SU-DHL-6 (cell line): ENCODE measurements around the gene AFF4.

Experiments
- H2AFZ ChIP-seq: fragments of 200-600 bp; sonication (generic); 2 replicates; pipeline ENCODE4 v1.6.1; 2014; ENCODE audit warnings: low read depth, mild to moderate bottlenecking, moderate library complexity, mixed read lengths, antibody characterized with exemption, low read length; ENCODE audit not compliant: severe bottlenecking
- H3F3A ChIP-seq: fragments of 200-600 bp; shearing (Covaris generic); 2 replicates; pipeline ENCODE4 v1.6.0; 2016; ENCODE audit warnings: antibody characterized with exemption, mild to moderate bottlenecking; ENCODE audit not compliant: insufficient read depth
- H3K27ac ChIP-seq: fragments of 200-600 bp; sonication (generic); 2 replicates; pipeline ENCODE4 v1.5.1; 2016; ENCODE audit warnings: low read depth, mild to moderate bottlenecking, low read length, moderate library complexity, mixed read lengths
- H3K27me3 ChIP-seq: fragments of 200-600 bp; sonication (generic), shearing (Covaris generic); 2 replicates; pipeline ENCODE4 v1.6.0; 2014; ENCODE audit warnings: mild to moderate bottlenecking, low read length
- H3K36me3 ChIP-seq: fragments of 200-600 bp; sonication (generic); 2 replicates; pipeline ENCODE4 v1.6.1; 2014; ENCODE audit warnings: mild to moderate bottlenecking, low read length, mixed read lengths
- H3K4me2 ChIP-seq: fragments of 300-600, 200-600 bp; shearing (Covaris generic), sonication (generic); 2 replicates; pipeline ENCODE4 v1.6.0; 2014; ENCODE audit warnings: low read length, low read depth, mild to moderate bottlenecking; ENCODE audit not compliant: poor library complexity, severe bottlenecking
- H3K4me3 ChIP-seq: fragments of 200-600 bp; sonication (generic); 2 replicates; pipeline ENCODE4 v1.5.1; 2014; ENCODE audit warnings: antibody characterized with exemption, low read length, mild to moderate bottlenecking, mixed read lengths; ENCODE audit not compliant: insufficient read depth, poor library complexity, severe bottlenecking
- H3K79me2 ChIP-seq: fragments of 200-600 bp; sonication (generic); 2 replicates; pipeline ENCODE4 v1.6.1; 2014; ENCODE audit warnings: mild to moderate bottlenecking, low read length, moderate library complexity; ENCODE audit not compliant: insufficient read depth
- H3K9ac ChIP-seq: fragments of 200-600 bp; sonication (generic); 2 replicates; pipeline ENCODE4 v1.7.0; 2014; ENCODE audit warnings: mild to moderate bottlenecking, low read length
- H3K9me2 ChIP-seq: fragments of 200-600 bp; sonication (generic); replicated peaks from 2 replicates; pipeline ENCODE4 v1.6.1; 2014; ENCODE audit warnings: low read length; ENCODE audit not compliant: insufficient read depth
- H3K9me3 ChIP-seq: fragments of 200-600 bp; sonication (generic); 2 replicates; pipeline ENCODE4 v1.6.1; 2014; ENCODE audit warnings: low read length, mixed read lengths; ENCODE audit not compliant: insufficient read depth
- H4K20me1 ChIP-seq: fragments of 200-600 bp; sonication (generic); 2 replicates; pipeline ENCODE4 v1.6.1; 2014; ENCODE audit warnings: low read depth, mild to moderate bottlenecking, antibody characterized with exemption, low read length, moderate library complexity, mixed read lengths
- EZH2phosphoT487 ChIP-seq: fragments of 200-600 bp; sonication (generic), shearing (Covaris generic); conservative IDR thresholded peaks from 2 replicates; pipeline ENCODE4 v1.6.1; 2018; ENCODE audit warnings: mild to moderate bottlenecking, antibody characterized with exemption, low read length, moderate library complexity, mixed read lengths
- TF ChIP-seq, protein P1 (sequence below): fragments of 200-600 bp; sonication (generic); IDR thresholded peaks from one replicate; pipeline ENCODE4 v1.5.1; 2017; ENCODE audit warnings: antibody characterized with exemption, mild to moderate bottlenecking, low read length, moderate library complexity; ENCODE audit not compliant: insufficient read depth, poor library complexity, severe bottlenecking

Gene AFF4

DNA sequence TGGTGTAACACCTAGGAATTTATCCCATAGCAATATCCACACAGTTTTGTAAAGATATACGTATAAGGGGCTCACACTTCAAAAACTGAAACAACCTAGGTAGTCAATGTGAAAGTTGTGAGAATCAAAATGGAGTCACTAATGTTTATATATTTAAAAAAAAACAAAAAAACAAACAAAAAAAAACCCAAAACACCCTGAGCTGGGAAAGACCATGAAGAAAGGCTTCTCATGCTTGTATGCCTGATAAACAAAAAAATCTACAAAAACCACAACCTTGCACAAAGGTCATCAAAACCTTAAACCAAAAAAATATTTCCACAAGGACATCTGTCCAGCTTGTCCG is 35.4 kb downstream of the AFF4 start:
- Histone ChIP-seq H2AFZ (no peak overlapping the region), H3K4me3 (no peak overlapping the region), H3K27me3 (no peaks in the 10 kb centered on the region), H3K27ac (no peak overlapping the region), H3K36me3 (peaks cover 15% of the 10 kb centered on the region; the same call in 1 of the 2 replicates), H3K9me2 (no peaks in the 10 kb centered on the region), H4K20me1 (no peaks in the 10 kb centered on the region), H3K9ac (no peak overlapping the region), H3K9me3 (no peaks in the 10 kb centered on the region), H3F3A (no peaks in the 10 kb centered on the region), H3K79me2 (no peaks in the 10 kb centered on the region), H3K4me2 (no peak overlapping the region)
- no peak for TF ChIP-seq EZH2phosphoT487
- TF ChIP-seq, protein P1, sequence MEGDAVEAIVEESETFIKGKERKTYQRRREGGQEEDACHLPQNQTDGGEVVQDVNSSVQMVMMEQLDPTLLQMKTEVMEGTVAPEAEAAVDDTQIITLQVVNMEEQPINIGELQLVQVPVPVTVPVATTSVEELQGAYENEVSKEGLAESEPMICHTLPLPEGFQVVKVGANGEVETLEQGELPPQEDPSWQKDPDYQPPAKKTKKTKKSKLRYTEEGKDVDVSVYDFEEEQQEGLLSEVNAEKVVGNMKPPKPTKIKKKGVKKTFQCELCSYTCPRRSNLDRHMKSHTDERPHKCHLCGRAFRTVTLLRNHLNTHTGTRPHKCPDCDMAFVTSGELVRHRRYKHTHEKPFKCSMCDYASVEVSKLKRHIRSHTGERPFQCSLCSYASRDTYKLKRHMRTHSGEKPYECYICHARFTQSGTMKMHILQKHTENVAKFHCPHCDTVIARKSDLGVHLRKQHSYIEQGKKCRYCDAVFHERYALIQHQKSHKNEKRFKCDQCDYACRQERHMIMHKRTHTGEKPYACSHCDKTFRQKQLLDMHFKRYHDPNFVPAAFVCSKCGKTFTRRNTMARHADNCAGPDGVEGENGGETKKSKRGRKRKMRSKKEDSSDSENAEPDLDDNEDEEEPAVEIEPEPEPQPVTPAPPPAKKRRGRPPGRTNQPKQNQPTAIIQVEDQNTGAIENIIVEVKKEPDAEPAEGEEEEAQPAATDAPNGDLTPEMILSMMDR, result no peak

GRCh38 chr5:132927355-132928061 is 35.9 kb downstream of the AFF4 start:
- no peak overlapping the region for H2AFZ ChIP-seq
- H3K9me3 ChIP-seq, result no peaks in the 10 kb centered on the region
- no peaks in the 10 kb centered on the region for H3K27me3 ChIP-seq
- peaks cover 15% of the 10 kb centered on the region; the same call in 1 of the 2 replicates for H3K36me3 ChIP-seq
- no peaks in the 10 kb centered on the region for H3K79me2 ChIP-seq
- H3K4me3 ChIP-seq, result no peak overlapping the region
- no peaks in the 10 kb centered on the region for H3K9me2 ChIP-seq
- H3K27ac ChIP-seq, result no peak overlapping the region
- TF ChIP-seq, protein P1, result no peak
- no peak for TF ChIP-seq EZH2phosphoT487
- no peak overlapping the region for H3K4me2 ChIP-seq
- no peaks in the 10 kb centered on the region for H4K20me1 ChIP-seq
- no peak overlapping the region for H3K9ac ChIP-seq
- H3F3A ChIP-seq, result no peaks in the 10 kb centered on the region

GRCh38 chr5:132926437-132926836 is 37.0 kb downstream of the AFF4 start:
- Histone ChIP-seq H3F3A (no peaks in the 10 kb centered on the region), H2AFZ (no peak overlapping the region), H3K4me3 (no peak overlapping the region), H3K4me2 (no peak overlapping the region), H3K9ac (no peak overlapping the region), H3K36me3 (peaks cover 15% of the 10 kb centered on the region; the same call in 1 of the 2 replicates), H3K27me3 (no peaks in the 10 kb centered on the region), H3K79me2 (no peaks in the 10 kb centered on the region), H3K9me3 (no peaks in the 10 kb centered on the region), H4K20me1 (no peaks in the 10 kb centered on the region), H3K9me2 (no peaks in the 10 kb centered on the region), H3K27ac (no peak overlapping the region)
- TF ChIP-seq, protein P1, result no peak
- TF ChIP-seq EZH2phosphoT487, result no peak
